Trophoblast cell (in vitro differentiated cells and primary cell): ENCODE measurements around the gene ITGB7.

Experiments
- DNase-seq, 2 donors: peaks; one replicate each; pipeline ENCODE4 v3.0.0-alpha.2; 2016
- H2AFZ ChIP-seq: 2 replicates; pipeline ENCODE4 v1.6.1; 2013; ENCODE audit warnings: low read length, moderate library complexity, mild to moderate bottlenecking; ENCODE audit not compliant: insufficient read depth, poor library complexity
- H2AK5ac ChIP-seq: 2 replicates; pipeline ENCODE4 v1.6.1; 2013; ENCODE audit warnings: mild to moderate bottlenecking, low read length
- H2BK120ac ChIP-seq: 2 replicates; pipeline ENCODE4 v1.6.1; 2013; ENCODE audit warnings: low read length, mild to moderate bottlenecking, moderate library complexity; ENCODE audit not compliant: insufficient read depth, poor library complexity
- H2BK12ac ChIP-seq: 2 replicates; pipeline ENCODE4 v1.6.1; 2013; ENCODE audit warnings: mild to moderate bottlenecking, low read length, moderate library complexity
- H2BK5ac ChIP-seq: 2 replicates; pipeline ENCODE4 v1.6.1; 2013; ENCODE audit warnings: low read length, low read depth, moderate library complexity, mild to moderate bottlenecking; ENCODE audit not compliant: poor library complexity
- H3K14ac ChIP-seq: 2 replicates; pipeline ENCODE4 v1.6.1; 2013; ENCODE audit warnings: mild to moderate bottlenecking, low read length
- H3K18ac ChIP-seq: 2 replicates; pipeline ENCODE4 v1.6.1; 2013; ENCODE audit warnings: mild to moderate bottlenecking, low read length
- H3K23ac ChIP-seq: 2 replicates; pipeline ENCODE4 v1.6.1; 2013; ENCODE audit warnings: low read length
- H3K27ac ChIP-seq: 2 replicates; pipeline ENCODE4 v1.5.1; 2013; ENCODE audit warnings: low read depth, mild to moderate bottlenecking, inconsistent platforms, low read length, moderate library complexity
- H3K27me3 ChIP-seq: 2 replicates; pipeline ENCODE4 v1.6.1; 2013; ENCODE audit warnings: inconsistent platforms, mild to moderate bottlenecking, low read length, moderate library complexity; ENCODE audit not compliant: insufficient read depth
- H3K36me3 ChIP-seq, 2 experiments: 1 replicate in 1 of 2; 2 replicates in 1 of 2; pipeline ENCODE4 v1.6.1; 2013; ENCODE audit warnings: low read length in 2 of 2, mild to moderate bottlenecking in 2 of 2, moderate library complexity in 1 of 2; ENCODE audit not compliant: insufficient read depth in 2 of 2, control insufficient read depth in 1 of 2
- H3K4ac ChIP-seq: 2 replicates; pipeline ENCODE4 v1.6.1; 2013; ENCODE audit warnings: low read depth, mild to moderate bottlenecking, low read length, moderate library complexity
- H3K4me1 ChIP-seq, 2 experiments: 1 replicate in 1 of 2; 2 replicates in 1 of 2; pipeline ENCODE4 v1.6.1; 2013; ENCODE audit warnings: low read length in 2 of 2, mild to moderate bottlenecking in 2 of 2, moderate library complexity in 1 of 2; ENCODE audit not compliant: insufficient read depth in 2 of 2, control insufficient read depth in 1 of 2
- H3K4me2 ChIP-seq: 2 replicates; pipeline ENCODE4 v1.6.1; 2013; ENCODE audit warnings: inconsistent platforms, mild to moderate bottlenecking, low read length, moderate library complexity
- H3K4me3 ChIP-seq: 2 replicates; pipeline ENCODE4 v1.5.1; 2013; ENCODE audit warnings: mild to moderate bottlenecking, low read depth, low read length, inconsistent platforms
- H3K79me1 ChIP-seq: one replicate; pipeline ENCODE4 v1.6.1; 2013; ENCODE audit warnings: low read length
- H3K79me2 ChIP-seq: 2 replicates; pipeline ENCODE4 v1.6.1; 2013; ENCODE audit warnings: low read length, mild to moderate bottlenecking; ENCODE audit not compliant: control insufficient read depth, insufficient read depth, poor library complexity
- H3K9ac ChIP-seq: 2 replicates; pipeline ENCODE4 v1.6.1; 2013; ENCODE audit warnings: mild to moderate bottlenecking, low read length
- H3K9me3 ChIP-seq: 2 replicates; pipeline ENCODE4 v1.6.1; 2013; ENCODE audit warnings: low read depth, mild to moderate bottlenecking, control low read depth, inconsistent platforms, low read length; ENCODE audit not compliant: insufficient read depth
- H4K12ac ChIP-seq: 2 replicates; pipeline ENCODE4 v1.6.1; 2013; ENCODE audit warnings: low read depth, mild to moderate bottlenecking, low read length, moderate library complexity
- H4K8ac ChIP-seq: 2 replicates; pipeline ENCODE4 v1.6.1; 2013; ENCODE audit warnings: low read depth, mild to moderate bottlenecking, low read length, moderate library complexity
- H4K91ac ChIP-seq: one replicate; pipeline ENCODE4 v1.6.1; 2013; ENCODE audit warnings: low read depth, mild to moderate bottlenecking, low read length, moderate library complexity
- WGBS: extraction: QIAGEN DNeasy Blood & Tissue Kit; methylation state at CpG from one replicate; pipeline ENCODE4 v1.1.7; 2013; ENCODE audit warnings: missing lambda C conversion rate; ENCODE audit not compliant: insufficient read length, insufficient coverage; ENCODE audit errors: extremely low coverage; 5-methylcytosine and 5-hydroxymethylcytosine counted together

ITGB7 gene

GRCh38 chr12:53192531-53193021, 14.5 kb downstream of the ITGB7 start:
- H4K12ac ChIP-seq = no peak overlapping the region
- H3K9me3 ChIP-seq = no peaks in the 10 kb centered on the region
- no peak overlapping the region for H3K4me2 ChIP-seq
- no peak overlapping the region for H2AFZ ChIP-seq
- H2BK12ac ChIP-seq = no peak overlapping the region
- H3K18ac ChIP-seq = no peak overlapping the region
- no peak overlapping the region for H3K23ac ChIP-seq
- no peak overlapping the region for H3K4ac ChIP-seq
- H2BK120ac ChIP-seq = no peak overlapping the region
- DNase-seq = no peak
- H2AK5ac ChIP-seq = no peak overlapping the region
- no peak overlapping the region for H3K9ac ChIP-seq
- H2BK5ac ChIP-seq = no peak overlapping the region
- H3K79me1 ChIP-seq = no peaks in the 10 kb centered on the region
- WGBS = no CpG with 5 or more reads among the region's 14 CpGs
- H3K36me3 ChIP-seq = peaks cover 7 to 17% of the 10 kb centered on the region in 2 experiments
- no peak overlapping the region for H4K91ac ChIP-seq
- H3K27me3 ChIP-seq = peaks cover 3% of the 10 kb centered on the region
- H4K8ac ChIP-seq = no peak overlapping the region
- no peaks in the 10 kb centered on the region for H3K79me2 ChIP-seq
- no peak overlapping the region for H3K27ac ChIP-seq
- peaks cover 1 to 6% of the 10 kb centered on the region in 2 experiments for H3K4me1 ChIP-seq
- H3K4me3 ChIP-seq = no peak overlapping the region
- no peak overlapping the region for H3K14ac ChIP-seq

GRCh38 chr12:53191885-53192530, 15.0 kb downstream of the ITGB7 start:
- no CpG with 5 or more reads among the region's 14 CpGs for WGBS
- H3K27me3 ChIP-seq = peaks cover 3% of the 10 kb centered on the region
- no peaks in the 10 kb centered on the region for H3K79me1 ChIP-seq
- no peak overlapping the region for H3K9ac ChIP-seq
- H2AK5ac ChIP-seq = no peak overlapping the region
- no peaks in the 10 kb centered on the region for H3K79me2 ChIP-seq
- H3K9me3 ChIP-seq = no peaks in the 10 kb centered on the region
- no peak for DNase-seq
- no peak overlapping the region for H2BK5ac ChIP-seq
- no peak overlapping the region for H2BK120ac ChIP-seq
- no peak overlapping the region for H3K23ac ChIP-seq
- H3K18ac ChIP-seq = no peak overlapping the region
- H3K4me3 ChIP-seq = no peak overlapping the region
- no peak overlapping the region for H4K12ac ChIP-seq
- H2AFZ ChIP-seq = no peak overlapping the region
- H3K14ac ChIP-seq = no peak overlapping the region
- H3K4me1 ChIP-seq = peaks cover 3 to 9% of the 10 kb centered on the region in 2 experiments
- no peak overlapping the region for H3K27ac ChIP-seq
- peaks cover 12 to 22% of the 10 kb centered on the region in 2 experiments for H3K36me3 ChIP-seq
- no peak overlapping the region for H2BK12ac ChIP-seq
- no peak overlapping the region for H3K4ac ChIP-seq
- no peak overlapping the region for H3K4me2 ChIP-seq
- H4K8ac ChIP-seq = no peak overlapping the region
- H4K91ac ChIP-seq = no peak overlapping the region

GRCh38 chr12:53191096-53191884, 15.8 kb downstream of the ITGB7 start:
- Histone ChIP-seq H3K18ac (no peak overlapping the region), H3K9me3 (peaks cover under 1% of the 10 kb centered on the region)
- DNase-seq = no peak

GRCh38 chr12:53190108-53190729, 16.8 kb downstream of the ITGB7 start:
- no peak overlapping the region for H3K18ac ChIP-seq
- no peak overlapping the region for H3K4ac ChIP-seq
- H3K9ac ChIP-seq = no peak overlapping the region
- H3K23ac ChIP-seq = no peak overlapping the region
- no peak overlapping the region for H2BK5ac ChIP-seq
- no peak overlapping the region for H4K12ac ChIP-seq
- H3K79me2 ChIP-seq = no peaks in the 10 kb centered on the region
- peaks cover 2% of the 10 kb centered on the region for H3K9me3 ChIP-seq
- peaks cover 18 to 31% of the 10 kb centered on the region in 2 experiments for H3K36me3 ChIP-seq
- H4K91ac ChIP-seq = no peak overlapping the region
- DNase-seq = peak in 1 of 2 donors; percentile 54
- H4K8ac ChIP-seq = no peak overlapping the region
- H2BK120ac ChIP-seq = no peak overlapping the region
- H2AFZ ChIP-seq = no peak overlapping the region
- no peak overlapping the region for H3K4me2 ChIP-seq
- no peak overlapping the region for H3K14ac ChIP-seq
- no peak overlapping the region for H3K4me3 ChIP-seq
- H2BK12ac ChIP-seq = no peak overlapping the region
- H2AK5ac ChIP-seq = no peak overlapping the region
- peaks cover 1% of the 10 kb centered on the region for H3K27me3 ChIP-seq
- peaks cover 2% of the 10 kb centered on the region for H3K79me1 ChIP-seq
- no peak overlapping the region for H3K27ac ChIP-seq
- peaks cover 9 to 19% of the 10 kb centered on the region in 2 experiments for H3K4me1 ChIP-seq
- WGBS = no CpG with 5 or more reads among the region's 14 CpGs

More at GRCh38 chr12:53191096-53191884, 15.8 kb downstream of the ITGB7 start:
- no CpG with 5 or more reads among the region's 11 CpGs for WGBS
- Histone ChIP-seq H3K4ac (no peak overlapping the region), H2AFZ (no peak overlapping the region), H2BK5ac (no peak overlapping the region), H3K27me3 (peaks cover 3% of the 10 kb centered on the region), H3K14ac (no peak overlapping the region), H4K12ac (no peak overlapping the region), H2BK12ac (no peak overlapping the region), H3K9ac (no peak overlapping the region), H3K79me2 (no peaks in the 10 kb centered on the region), H3K4me2 (no peak overlapping the region), H3K23ac (no peak overlapping the region), H3K27ac (no peak overlapping the region), H3K4me1 (peaks cover 5 to 12% of the 10 kb centered on the region in 2 experiments), H4K91ac (no peak overlapping the region), H4K8ac (no peak overlapping the region), H3K36me3 (peaks cover 14 to 25% of the 10 kb centered on the region in 2 experiments), H3K79me1 (peaks cover 2% of the 10 kb centered on the region), H3K4me3 (no peak overlapping the region), H2AK5ac (no peak overlapping the region), H2BK120ac (no peak overlapping the region)
